Neutrophil (primary cell): Measurements from ENCODE around the gene CTDSPL.
A peak's percentile ranks its signal among the peaks of the same experiment; 100 is the strongest.

ENCODE experiments used
- H3K27ac ChIP-seq: fragments of 200-600 bp; sonication (generic); 2 replicates; pipeline ENCODE4 v1.5.1; 2016; ENCODE audit warnings: mild to moderate bottlenecking, moderate library complexity
- H3K27me3 ChIP-seq: fragments of 200-600 bp; sonication (generic); 2 replicates; pipeline ENCODE4 v1.6.0; 2016; ENCODE audit warnings: mild to moderate bottlenecking
- H3K36me3 ChIP-seq: fragments of 200-600 bp; sonication (generic); 2 replicates; pipeline ENCODE4 v1.5.1; 2017
- H3K4me1 ChIP-seq, 2 experiments: fragments of 200-600 bp in 1 of 2; sonication (generic) in 1 of 2; 1 replicate in 1 of 2; 2 replicates in 1 of 2; pipeline versions ENCODE4 v1.5.1 to v1.6.1; 2013 to 2016; ENCODE audit warnings: low read depth in 1 of 2, low read length in 1 of 2, mild to moderate bottlenecking in 1 of 2, moderate library complexity in 1 of 2; ENCODE audit not compliant: control insufficient read depth in 1 of 2, insufficient read depth in 1 of 2
- H3K4me3 ChIP-seq, 2 experiments: fragments of 200-600 bp in 1 of 2; sonication (generic) in 1 of 2; 1 replicate in 1 of 2; 2 replicates in 1 of 2; pipeline ENCODE4 v1.5.1; 2013 to 2016; ENCODE audit warnings: low read depth in 1 of 2, low read length in 1 of 2, mild to moderate bottlenecking in 1 of 2, moderate library complexity in 1 of 2
- H3K9me3 ChIP-seq: fragments of 200-600 bp; sonication (generic); 2 replicates; pipeline ENCODE4 v1.5.1; 2016
- TF ChIP-seq, protein P1 (sequence below): fragments of 200-600 bp; sonication (generic); IDR thresholded peaks from 2 replicates; pipeline ENCODE4 v1.5.1; 2016; ENCODE audit warnings: antibody characterized with exemption

Gene CTDSPL

DNA sequence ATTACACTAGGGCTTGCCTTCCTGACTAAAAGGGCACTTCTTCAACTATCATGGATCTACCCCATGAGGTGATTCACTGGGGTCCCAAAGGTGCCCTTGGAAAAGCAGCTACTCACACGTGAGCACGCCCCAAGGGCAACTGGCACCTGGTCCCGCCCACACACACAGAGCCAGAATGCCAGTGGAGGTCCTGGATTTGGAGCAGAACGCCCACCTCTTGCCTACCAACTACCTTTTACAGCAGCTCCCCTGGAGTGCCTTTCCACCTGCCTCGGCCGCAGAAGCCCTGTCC lies 1.8 kb upstream of the CTDSPL start:
- Histone ChIP-seq H3K27ac (peak overlapping the region; percentile 74), H3K9me3 (no peaks in the 10 kb centered on the region), H3K36me3 (no peaks in the 10 kb centered on the region), H3K4me3 (peak overlapping the region; percentile 85 to 92), H3K4me1 (peaks cover 29 to 36% of the 10 kb centered on the region in 2 experiments), H3K27me3 (no peaks in the 10 kb centered on the region)
- TF ChIP-seq, protein P1, sequence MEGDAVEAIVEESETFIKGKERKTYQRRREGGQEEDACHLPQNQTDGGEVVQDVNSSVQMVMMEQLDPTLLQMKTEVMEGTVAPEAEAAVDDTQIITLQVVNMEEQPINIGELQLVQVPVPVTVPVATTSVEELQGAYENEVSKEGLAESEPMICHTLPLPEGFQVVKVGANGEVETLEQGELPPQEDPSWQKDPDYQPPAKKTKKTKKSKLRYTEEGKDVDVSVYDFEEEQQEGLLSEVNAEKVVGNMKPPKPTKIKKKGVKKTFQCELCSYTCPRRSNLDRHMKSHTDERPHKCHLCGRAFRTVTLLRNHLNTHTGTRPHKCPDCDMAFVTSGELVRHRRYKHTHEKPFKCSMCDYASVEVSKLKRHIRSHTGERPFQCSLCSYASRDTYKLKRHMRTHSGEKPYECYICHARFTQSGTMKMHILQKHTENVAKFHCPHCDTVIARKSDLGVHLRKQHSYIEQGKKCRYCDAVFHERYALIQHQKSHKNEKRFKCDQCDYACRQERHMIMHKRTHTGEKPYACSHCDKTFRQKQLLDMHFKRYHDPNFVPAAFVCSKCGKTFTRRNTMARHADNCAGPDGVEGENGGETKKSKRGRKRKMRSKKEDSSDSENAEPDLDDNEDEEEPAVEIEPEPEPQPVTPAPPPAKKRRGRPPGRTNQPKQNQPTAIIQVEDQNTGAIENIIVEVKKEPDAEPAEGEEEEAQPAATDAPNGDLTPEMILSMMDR: no peak

DNA sequence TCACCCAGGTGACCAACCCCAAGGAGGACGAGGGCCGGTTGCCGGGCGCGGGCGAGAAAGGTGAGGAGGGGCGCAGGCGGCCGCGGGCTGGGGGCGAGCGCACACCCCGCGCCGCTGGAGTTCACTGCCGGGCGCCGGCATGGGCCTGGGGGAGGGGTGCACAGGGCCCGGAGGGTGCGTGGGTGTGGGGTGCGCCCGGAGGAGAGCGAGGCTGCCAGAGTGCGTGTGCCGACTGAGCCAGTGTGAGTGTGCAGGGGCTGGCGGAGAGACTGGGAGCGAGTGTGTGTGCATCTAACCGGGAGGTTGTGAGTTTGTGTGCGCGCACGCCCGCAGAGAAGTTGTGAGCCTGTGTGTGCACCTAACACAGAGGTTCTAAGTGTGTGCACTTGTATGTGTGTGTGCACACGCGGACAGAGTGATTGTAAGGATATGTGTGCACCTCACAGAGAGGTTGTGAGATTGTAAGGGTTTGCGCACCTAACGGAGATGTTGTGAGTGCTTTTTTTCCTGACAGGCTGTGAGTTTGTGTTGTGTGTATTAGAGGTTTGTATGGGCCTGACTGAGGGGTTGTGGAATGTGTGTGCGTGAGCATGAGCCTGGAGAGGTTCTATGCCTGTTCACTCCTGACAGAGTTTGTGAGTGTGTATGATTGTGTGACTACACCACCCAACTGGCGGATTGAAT lies 681 bp downstream of the CTDSPL start:
- TF ChIP-seq, protein P1: no peak
- Histone ChIP-seq H3K36me3 (no peaks in the 10 kb centered on the region), H3K27ac (peak overlapping the region; percentile 55), H3K4me3 (peak overlapping the region; percentile 52 to 65), H3K9me3 (no peaks in the 10 kb centered on the region), H3K4me1 (peaks cover 29 to 36% of the 10 kb centered on the region in 2 experiments), H3K27me3 (no peaks in the 10 kb centered on the region)

DNA sequence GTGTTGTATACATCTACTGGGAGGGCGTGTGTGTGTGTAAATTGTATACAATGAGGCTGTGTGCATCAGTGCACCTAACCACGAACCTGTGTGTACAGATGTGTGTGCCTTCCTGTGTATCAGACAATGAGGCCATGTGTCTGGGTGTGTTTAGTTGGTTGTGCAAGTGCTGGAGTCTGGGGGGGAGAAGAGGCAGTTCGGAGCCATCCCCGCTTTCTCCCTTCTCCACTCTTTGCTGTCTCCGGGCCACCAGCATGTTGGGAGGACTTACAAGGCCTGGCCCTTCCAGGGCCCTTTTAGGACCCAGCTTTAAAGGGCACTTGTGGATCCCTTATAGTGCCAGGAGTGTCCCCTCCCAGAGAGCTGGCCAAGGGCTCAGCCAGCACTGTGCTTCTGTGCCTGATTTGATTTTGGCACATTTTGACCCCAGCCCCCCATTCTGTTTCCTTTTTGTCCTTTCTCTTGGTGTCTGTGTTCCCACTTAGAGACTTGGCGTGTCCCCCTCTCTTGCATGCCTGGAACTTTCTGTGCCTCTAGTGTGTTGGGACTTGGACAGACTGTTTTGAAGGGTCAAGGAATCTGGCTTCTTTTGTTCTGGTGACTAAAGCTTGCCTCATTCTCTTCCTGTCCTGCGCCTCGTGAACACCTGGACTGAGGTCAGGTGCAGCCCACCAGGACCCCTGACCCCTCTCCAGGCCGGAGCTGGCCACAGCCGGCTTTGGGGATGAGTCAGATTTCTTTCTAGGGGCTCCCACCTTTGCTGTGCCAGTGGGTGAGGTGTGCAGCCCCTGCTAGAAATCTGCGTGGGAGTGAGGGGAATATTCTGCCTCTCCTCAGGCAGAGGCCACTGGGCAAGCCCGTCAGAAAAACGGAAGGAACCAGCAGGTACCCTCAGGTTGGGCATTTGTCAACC lies 1.5 kb downstream of the CTDSPL start:
- H3K4me3 ChIP-seq: no peak overlapping the region
- no peaks in the 10 kb centered on the region for H3K36me3 ChIP-seq
- peak overlapping the region; percentile 55 for H3K27ac ChIP-seq
- H3K27me3 ChIP-seq: no peaks in the 10 kb centered on the region
- peaks cover 29 to 36% of the 10 kb centered on the region in 2 experiments for H3K4me1 ChIP-seq
- TF ChIP-seq, protein P1: no peak
- no peaks in the 10 kb centered on the region for H3K9me3 ChIP-seq

DNA sequence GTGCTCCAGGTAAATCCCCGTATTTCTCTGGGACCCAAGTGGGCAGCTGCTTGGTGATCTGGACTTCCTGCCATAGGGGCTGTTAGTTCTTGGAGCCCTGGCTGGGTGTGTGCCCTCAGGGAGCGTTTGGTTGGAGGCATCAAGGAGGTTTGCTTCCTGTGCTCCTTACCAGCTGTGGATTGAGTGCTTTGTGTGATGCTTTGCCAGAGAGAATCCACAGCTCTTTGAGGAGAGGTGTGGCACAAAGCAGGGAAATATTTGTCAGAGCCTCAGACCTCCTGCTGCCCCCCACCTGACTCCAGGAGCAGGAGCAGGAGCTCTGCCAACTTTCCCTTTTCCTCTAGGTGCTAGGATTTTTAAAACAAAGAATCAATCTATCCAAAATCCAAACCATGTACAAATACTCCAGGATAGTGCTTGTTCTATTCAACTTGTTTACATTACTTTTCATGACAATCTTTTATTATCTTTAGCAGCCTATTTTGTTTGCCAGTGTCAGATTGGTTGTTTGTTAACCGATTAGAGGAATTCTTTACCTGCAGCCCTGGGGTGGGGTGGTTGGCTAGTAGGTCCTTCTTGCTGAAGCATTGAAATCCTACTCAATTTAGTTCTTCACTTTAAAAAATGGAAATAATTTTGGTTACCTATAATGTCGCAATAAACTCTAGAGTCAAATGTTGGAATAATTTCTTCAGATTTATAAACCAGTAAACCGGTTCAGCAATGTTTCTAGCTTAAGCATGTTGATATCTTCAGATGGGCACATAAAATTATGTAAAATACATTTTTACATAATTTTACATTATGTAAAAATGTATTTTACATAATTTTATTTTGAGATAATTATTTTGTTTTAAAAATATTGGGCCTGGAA lies 2.5 kb downstream of the CTDSPL start:
- H3K4me1 ChIP-seq: peaks cover 29 to 36% of the 10 kb centered on the region in 2 experiments
- peak overlapping the region; percentile 55 for H3K27ac ChIP-seq
- no peaks in the 10 kb centered on the region for H3K27me3 ChIP-seq
- TF ChIP-seq, protein P1: no peak
- no peaks in the 10 kb centered on the region for H3K9me3 ChIP-seq
- H3K4me3 ChIP-seq: no peak overlapping the region
- no peaks in the 10 kb centered on the region for H3K36me3 ChIP-seq

DNA sequence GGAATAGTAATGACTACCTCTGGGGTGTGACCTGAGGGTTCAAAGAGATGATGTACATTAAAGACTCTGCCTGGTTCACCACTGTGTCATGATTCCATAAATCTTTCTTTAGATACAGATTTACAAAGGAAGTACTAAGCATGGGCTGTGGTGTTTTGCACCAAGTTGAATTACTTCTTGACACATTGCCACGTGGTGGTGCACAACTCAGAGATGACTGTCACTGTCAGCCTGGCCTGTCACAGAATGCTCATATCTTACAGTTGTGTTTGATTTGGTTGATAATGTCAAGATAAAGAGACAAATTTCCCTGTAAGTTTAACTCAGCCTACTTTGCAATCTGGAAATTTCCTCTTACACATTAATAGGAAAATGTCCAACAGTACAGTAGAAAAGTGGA lies 3.2 kb downstream of the CTDSPL start:
- Histone ChIP-seq H3K4me1 (peaks cover 26 to 31% of the 10 kb centered on the region in 2 experiments), H3K27me3 (no peaks in the 10 kb centered on the region), H3K36me3 (no peaks in the 10 kb centered on the region), H3K9me3 (no peaks in the 10 kb centered on the region), H3K4me3 (no peak overlapping the region), H3K27ac (no peak overlapping the region)
- TF ChIP-seq, protein P1: no peak
